ENCODE results near the gene TRIO.
"Not testable (repeated sequence)": the region's sequence is repeated elsewhere in the genome, so short reads cannot be mapped to it uniquely, and the experiment has no call there.

The TRIO gene

DNA sequence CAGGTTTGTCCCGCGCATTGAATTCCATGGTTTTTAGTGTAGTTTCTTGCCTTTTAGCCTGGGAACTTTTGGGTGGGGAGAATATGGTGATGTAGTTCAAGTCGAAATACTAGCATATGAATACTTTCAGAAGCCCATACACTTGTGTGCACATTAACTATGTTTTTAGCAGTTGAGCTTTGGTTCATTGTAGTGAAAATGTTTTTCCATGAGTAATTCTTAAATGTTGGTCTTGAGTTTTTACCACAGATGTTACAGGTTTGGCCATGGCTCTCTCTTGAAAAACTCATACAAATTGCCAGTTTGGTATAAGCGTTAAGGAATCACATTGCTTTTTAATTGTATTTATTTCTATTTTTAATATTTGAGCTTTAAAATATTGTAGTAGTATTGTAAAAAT is 45.6 kb downstream of the TRIO start:
- DNase-seq = no peak

DNA sequence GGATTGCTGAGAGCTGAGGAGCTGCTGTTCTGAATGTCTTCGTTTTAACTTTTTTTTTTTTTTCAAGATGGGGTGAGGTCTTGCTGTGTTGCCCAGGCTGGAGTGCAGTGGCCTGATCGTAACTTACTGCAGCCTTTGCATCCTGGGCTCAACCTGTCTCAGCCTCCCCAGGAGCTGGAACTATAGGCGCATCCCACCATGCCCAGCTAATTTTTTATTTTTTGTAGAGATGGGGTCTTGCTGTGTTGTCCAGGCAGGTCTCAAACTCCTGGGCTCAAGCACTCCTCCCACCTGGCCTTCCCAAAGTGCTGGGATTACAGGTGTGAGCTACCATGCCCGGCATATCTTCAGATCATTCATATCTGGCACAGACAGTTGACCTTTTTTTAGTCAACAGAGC is 46.5 kb downstream of the TRIO start:
- DNase-seq = no peak

DNA sequence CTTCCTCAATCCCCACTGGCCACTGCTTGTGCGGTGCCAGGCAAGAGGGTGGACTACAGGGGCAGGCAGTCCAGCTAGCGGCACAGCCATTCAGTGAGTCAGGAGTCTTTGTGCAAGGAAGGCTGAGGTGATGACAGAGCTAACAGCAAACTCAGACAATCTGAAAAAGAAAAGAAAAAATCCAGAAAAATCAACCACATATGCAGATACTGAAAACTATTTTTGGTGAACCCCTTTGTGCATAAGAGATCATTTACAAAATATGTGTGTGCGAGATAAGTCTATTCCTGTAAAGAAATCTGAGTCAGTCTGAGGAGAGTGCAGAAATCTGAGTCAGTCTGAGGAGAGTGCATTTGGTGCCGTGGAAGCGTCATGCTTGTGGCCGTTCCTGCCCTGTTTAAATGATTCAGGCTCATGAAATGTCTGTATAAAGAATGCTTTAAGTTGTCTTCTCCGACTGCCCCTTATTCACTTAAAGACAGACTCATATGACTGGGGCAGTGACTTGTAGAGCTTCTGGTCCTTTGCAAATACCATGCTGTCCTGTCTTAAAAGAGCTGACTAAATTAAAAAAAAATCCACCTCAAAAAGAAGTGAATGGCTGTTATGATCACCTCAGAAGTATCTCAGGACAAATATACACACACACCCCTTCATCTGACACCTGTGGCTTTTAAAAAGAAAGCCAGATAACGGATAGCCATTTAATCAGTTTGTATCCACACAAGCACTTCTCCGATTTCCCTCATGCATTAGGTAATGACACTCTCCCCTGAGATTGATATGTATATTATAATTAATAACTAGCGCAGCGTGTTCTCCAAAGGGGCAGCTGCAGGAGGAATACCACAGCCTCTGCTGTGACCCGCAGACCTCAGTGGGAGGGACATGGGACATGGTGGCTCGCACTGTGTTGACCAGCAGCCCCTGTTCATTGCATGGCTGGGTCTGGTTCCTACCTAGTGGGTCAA is 47.3 kb downstream of the TRIO start:
- no peak for DNase-seq

DNA sequence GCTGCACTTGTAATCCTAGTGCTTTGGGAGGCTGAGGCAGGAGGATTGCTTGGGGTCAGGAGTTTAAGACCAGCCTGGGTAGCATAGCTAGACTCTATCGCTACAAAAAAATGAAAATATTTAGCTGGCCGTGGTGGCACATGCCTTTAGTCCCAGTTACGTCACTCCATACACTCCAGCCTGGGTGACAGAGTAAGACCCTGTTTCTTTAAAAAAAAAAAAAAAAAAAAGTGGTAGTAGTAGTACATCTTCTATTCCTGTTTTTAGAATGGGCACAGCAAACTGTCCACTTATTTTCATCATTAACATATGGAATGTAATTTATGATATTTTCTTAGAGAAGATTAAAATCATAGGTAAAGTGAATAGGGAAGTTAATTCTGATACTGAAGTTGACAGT is 48.2 kb downstream of the TRIO start:
- no peak for DNase-seq

DNA sequence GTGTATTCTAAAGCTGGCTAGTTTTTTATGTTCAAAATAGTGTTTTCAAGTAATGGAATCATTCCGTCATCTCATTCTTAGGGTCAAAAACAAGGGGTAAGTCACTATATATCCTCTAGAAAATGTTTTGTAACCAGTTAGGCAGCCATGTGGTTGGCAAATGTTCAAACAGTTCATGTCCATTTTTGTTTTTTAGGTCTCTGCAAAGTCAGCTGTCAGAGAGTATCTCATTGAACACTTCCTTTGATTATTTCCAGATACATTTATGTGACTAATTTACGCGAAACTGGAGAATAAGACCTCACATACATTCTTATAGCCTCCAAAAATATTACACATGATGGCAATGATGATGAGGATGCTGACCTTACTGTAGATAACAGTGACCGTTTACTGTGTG is 50.4 kb downstream of the TRIO start:
- no peak for DNase-seq

DNA sequence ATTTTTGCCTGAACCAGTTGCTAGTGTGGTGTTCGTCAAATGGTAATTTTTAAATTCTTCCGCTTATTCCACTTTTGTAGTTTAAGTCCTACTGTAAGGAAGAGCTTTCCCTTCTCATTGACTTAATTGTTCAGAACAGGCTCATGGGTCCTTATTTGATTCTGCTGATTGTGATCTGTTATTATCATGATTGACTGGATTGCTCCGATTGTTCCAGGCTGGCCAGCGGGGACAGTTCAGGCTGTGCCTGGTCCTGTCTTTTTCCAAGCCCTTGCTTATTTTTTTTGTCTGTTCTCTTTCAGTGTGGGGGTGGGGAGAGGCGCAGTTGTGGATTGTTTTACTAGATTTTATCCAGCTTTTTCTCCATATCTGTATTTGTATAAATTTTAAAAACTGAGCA is 52.4 kb downstream of the TRIO start:
- no peak for DNase-seq

DNA sequence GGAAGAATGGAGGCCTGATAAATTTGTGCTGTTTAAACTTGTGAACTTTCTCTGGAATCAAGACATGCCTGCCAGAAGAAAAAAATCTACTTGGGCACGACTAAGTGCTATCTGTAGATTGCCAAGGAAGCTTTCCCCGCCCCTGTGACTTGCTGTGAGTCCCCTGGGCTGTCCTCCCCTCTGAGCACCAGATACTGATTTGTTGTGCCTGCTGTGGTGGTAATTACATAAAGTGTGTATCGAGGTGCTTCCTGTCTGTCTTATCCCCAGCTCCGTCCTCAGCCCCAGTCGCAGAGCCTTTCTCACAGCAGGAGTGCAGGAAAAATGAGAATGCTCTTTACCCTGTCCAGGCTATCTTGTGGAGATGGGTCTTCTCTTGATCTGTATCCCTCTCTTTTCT is 53.9 kb downstream of the TRIO start:
- DNase-seq = no peak

DNA sequence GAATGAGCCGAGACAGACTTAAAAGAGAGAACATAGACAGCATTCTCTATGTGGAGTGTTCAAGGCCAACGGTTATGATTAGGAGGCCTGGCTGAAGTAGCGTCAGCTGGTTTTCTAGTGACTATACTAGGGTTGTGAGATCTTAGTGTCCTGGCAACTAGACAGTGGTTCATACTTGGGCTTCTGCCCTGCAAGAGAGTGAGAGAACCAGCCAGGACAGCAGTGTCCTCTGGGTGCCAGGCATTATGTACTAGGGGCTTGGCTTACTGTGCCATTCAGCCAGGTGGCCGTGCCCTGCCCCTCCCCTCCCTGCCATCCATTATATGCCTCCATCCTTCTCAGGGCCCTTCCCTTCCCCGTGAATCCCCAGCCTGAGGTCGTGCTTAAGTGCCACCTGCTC is 56.8 kb downstream of the TRIO start:
- no peak for DNase-seq

DNA sequence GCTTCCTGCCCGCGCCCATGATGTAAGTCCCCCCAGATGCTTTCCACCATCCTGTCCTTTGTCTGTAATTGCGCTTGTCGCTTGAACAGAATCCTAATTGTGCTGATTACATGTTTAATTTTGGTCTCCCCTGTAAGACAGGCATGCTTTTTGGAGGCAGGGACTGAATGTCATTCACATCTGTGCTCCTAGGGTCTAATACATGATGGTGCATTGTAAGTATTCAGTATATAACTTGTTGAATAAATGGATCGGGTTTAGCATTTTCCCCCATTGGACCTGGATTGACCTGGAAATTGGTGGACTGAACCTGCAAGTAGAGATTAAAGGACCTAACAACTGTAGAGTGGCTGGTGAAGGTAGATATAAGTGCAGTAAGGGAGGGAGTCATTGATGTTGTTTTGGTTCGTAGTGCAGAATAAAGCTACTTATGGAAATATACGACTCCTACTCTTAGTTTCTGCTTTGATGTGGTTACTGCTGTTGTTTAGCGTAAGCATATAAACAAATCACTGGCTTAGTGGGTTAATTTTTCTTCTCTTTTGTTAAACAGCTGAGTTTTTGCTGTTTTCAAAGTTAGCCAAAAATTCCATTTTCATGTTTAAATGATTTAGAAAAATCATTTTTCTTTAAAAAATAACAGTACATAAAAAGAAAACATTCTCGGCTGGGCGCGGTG is 57.3 kb downstream of the TRIO start:
- no peak for DNase-seq

DNA sequence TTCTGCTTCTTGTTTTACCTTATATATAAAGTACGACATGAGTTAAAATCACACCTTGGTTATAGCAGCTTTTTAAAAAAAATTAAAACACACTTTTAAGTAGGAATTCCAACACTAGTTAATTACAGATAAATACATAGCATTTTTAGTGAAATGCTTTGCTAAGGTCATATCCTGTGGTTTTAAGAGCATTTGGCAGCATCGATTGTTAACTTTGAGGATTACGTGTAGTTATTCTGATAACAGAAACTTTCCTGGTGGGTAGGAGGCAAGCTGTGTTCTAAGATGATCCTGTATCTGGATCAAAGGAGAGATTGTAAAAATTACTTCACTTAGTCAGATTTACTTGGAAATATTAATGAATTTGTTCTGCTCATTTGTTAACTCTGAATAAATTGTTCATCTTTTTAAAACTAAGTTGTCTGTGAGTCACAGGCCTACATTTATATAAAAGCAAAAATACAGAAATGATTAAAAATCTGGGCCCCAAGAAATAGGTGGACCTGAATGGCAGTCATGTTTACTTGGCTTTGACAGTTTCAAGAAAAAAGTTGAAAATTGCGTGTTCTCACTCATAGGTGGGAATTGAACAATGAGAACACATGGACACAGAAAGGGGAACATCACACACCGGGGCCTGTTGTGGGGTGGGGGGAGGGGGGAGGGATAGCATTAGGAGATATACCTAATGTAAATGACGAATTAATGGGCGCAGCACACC is 58.3 kb downstream of the TRIO start:
- DNase-seq = no peak

DNA sequence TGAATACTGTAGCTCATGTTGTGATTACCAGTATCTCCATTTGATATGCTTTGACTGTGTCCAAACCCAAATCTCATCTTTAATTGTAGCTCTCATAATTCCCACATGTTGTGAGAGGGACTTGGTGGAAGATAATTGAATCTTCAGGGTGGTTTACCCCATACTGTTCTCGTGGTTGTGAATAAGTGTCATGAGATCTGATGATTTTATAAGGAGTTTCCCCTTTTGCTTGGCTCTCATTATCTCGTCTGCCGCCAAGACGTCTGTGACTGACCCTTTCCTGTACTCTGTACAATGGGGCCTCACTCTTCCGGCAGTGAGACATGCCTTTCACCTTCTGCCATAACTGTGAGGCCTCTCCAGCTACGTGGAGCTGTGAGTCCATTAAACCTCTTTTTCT is 59.3 kb downstream of the TRIO start:
- DNase-seq = no peak

DNA sequence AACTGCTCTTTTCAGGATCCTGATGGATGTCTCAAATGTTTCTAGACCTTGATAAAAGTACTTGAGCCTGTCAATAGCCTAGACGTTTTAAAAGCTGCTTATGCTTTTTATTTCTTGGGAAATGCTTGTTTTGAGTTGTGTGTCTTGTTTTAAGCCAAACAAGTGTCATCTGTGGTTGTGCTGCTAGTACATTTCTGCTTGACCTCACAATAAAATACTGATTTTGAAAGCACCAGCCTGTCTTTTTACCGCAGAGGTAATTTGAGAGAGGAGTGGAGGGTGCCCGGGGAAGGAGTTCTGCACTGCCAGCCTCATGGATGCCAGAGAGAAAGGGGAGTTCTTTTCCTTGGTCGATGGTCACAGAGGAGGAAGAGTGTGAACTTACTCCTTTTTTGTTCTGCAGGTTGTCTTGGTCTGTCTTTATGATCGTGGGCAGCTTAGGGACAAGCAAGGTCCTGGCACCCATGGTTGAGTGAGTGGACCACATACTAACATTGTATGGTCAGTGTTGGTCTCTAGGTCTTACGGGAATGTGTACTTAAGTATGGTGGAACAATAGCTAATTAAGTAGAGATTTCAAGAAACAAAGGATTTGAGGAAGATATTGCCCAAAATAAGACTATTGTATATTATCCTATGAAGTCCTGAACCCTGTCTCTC is 61.0 kb downstream of the TRIO start:
- DNase-seq = no peak

DNA sequence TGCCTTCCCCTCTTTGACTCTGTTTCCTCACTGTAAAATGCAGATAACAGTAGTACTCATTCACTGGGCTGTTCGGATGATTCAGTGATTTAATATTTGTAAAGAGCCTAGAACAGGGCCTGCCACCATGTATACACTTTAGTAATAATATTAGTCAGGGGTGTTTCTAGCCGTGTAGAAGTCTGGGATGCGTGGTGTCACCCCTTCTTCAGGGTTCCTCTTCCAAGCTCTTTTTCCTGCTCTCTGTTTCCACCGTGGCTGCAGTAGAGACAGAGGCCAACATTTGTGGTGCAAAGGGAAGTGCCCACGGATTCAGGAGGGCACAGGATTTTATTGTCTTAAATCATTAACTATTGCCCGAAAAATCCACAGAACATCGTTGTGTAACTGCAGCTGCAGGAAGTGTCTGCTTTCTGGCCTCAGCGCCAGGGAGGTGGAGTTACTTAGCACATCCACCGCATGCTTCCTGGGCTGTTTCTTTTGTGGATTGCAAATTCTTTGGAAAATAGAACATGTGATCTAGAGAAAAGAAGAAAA is 61.7 kb downstream of the TRIO start:
- no peak for DNase-seq

DNA sequence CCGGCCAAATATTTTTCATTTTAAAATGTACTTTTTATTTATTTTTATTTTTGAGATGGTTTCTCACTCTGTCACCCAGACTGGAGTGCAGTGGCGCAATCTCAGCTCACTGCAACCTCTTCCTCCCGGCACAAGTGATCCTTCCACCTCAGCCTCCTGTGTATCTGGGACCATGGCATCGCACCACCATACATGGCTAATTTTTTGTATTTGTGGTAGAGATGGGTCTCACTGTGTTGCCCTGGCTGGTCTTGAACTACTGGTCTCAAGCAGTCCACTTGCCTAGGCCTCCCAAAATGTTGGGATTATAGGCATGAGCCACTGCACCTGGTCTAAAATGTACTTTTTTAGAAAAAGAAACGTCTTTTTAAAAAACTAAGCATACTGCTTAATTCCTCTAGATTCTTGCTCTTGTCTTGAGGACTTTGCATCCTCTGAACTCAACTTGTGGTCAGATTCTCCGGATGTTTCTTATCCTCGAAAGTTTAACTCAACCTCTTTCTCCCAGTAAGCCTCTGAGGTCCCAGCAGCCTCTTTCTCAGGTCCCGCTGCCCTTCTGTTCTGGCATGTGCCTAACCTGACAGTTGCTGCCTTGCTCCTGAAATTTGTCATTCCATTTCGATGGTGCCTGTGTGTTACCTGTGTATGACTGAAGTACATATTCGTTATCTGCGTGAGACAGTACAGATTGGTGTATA is 63.0 kb downstream of the TRIO start:
- no peak for DNase-seq

DNA sequence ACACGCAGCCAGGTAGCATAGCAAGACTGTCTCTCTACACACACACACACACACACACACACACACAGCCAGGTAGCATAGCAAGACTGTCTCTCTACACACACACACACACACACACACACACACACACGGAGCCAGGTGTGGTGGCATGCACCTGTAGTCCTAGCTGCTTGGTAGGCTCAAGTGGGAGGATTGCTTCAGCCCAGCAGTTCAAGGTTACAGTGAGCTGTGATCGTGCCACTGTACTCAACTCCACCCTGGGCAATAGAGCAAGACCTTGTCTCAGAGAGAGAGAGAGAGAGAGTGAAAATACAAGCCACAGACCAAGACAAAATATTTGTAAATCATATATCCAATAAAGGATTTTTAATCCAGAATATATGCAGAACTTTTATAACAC is 64.3 kb downstream of the TRIO start:
- not testable (repeated sequence) for DNase-seq

DNA sequence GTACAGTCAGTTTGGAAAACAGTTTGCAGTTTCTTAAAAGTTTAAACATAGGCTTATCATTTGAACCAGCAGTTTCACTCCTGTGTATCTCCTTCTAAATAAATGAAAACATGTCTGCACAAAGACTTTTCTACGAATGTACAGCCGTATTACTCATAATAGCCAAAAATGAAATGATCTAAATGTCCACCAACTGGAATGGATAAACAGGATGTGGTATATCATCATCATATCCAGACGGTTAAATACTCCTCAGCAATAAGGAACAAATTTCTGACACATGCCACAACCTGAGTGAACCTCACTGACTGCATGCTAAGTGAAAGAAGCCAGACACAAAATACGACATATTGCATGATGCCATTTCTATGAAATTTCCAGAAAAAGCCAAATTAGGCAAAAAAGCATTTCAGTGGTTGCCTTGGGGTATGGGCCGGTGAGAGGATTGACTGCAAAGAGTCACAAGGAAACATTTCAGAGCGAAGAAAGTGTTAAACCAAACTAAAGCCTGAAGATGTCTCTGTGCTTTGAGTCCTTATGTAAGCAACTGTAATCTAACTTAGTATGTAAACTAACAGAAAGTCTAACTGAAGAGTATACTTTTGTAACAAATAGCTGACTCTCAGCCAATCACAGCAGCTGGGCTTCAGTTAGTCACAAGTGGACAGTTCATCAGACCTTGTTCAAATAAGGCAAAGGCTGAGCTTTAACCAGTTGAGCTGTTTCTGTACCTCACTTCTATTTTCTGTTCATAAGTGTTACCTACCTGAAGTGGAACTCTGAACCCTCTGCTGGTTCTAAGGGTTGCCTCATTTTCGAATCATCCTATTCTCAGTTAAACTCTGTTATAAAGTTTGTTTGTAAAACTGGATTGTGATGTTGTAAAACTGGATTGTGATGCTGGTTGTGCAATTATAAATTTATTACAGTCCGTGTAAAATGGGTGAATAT is 65.2 kb downstream of the TRIO start:
- DNase-seq = no peak

DNA sequence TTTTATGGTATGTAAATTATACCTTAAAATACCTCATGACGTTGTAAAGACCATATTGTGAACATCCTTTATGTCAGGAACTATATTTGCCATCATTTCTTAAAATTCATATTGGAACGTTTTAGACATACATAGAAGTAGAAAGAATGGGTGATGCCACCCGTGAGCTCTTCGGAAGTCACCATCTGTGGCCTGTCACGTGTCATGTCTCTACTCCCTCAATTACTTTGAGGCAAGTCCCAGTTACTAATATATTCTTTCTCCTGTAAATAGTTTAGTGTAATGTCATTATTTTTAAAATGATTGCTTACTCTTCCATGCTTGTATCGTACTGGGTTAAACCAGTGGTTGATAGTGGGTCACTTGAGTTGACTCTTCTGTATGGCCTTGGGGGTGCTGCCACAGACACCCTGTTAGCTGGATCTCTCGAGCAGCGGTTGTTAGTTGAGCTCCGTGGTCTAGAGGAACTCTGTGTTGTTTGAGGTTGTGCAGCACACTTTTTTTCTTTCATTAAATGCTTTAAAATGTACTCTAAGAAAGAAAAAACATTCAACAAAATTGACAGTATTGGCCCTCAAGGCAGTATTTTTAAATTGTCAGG is 66.2 kb downstream of the TRIO start:
- DNase-seq = no peak

DNA sequence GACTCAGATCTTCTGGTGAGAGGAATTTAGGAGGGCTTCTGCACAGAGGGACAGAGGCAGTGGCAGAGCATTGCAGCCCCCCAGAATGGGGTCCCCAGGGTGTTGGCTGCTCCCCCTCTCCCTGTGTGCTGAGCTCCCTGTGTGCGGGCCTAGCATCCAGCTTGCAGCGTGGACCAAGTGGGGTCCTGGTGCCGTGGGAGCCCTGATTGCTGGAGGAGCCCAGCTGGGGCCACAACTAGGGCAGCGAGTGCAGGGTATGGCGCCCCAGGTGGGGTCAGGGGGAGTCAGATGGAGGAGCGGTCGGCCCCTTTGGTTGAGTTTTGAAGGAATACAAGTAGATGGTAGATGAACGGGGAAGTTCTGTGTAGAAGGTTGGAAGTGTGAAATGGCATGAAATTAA is 66.7 kb downstream of the TRIO start:
- DNase-seq = no peak

DNA sequence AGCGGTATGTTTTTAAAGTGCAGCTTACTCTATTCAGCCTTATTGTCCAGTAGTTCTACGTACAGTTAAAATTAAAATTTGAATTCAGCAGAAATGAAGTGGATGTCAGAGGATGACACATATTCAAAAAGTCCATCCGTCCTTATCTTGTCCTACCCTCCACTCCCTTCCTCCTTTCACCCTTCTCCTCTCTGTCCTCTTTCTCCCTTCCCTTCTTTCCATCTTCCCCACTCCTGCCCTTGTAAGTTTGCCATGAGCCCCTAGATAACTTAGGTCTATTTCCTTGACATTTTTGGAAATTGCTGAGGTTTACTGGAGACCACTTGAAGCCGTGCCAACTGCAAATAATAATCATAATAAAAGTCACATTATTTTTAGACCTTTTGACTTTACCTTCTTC is 67.6 kb downstream of the TRIO start:
- no peak for DNase-seq

Measured in cortex of kidney (tissue), 1 donor.